A549 (cell line): ENCODE results near the gene RASA3. TPM values are rescaled to one million over a fixed set of nuclear protein-coding genes. Genes with fewer than 3 reads are reported as not detected.

Experiments used
- ATAC-seq, 2 experiments: fragments of 200-7000 bp in 1 of 2; fragments of >200 bp in 1 of 2; cut with Nextera tagmentation in 1 of 2; cut with Tn5 transposase in 1 of 2; 3 replicates each; pipeline versions ENCODE4 v1.8.0 to v1.9.1; 2018 to 2020; ENCODE audit warnings: mild to moderate bottlenecking in 1 of 2, moderate library complexity in 1 of 2
- CTCF ChIA-PET: fragments of 300-600 bp; sonication (Branson Sonifier 250); formaldehyde crosslinking; extraction: SDS; loops from one replicate; lab custom pipeline; 2021; ENCODE audit warnings: antibody characterized with exemption, inconsistent platforms; lab: Yijun Ruan, JAX
- POLR2A ChIA-PET: fragments of 350-600 bp; formaldehyde crosslinking; extraction: SDS; loops from one replicate; lab custom pipeline; 2021; ENCODE audit warnings: antibody characterized with exemption, inconsistent platforms; lab: Yijun Ruan, JAX
- DNase-seq, 2 experiments: peaks; one replicate each; pipeline versions ENCODE4 v3.0.0 to v3.0.0-alpha.2; 2011 to 2016; ENCODE audit warnings: low read depth in 1 of 2, low spot score in 1 of 2
- FAIRE-seq: peaks from 2 replicates; lab custom pipeline; 2011; peaks lifted over from hg19 to GRCh38; lab: Jason Lieb, UNC
- H3K27ac ChIP-seq, 2 experiments: fragments of >200 bp; sonication (Bioruptor Twin); formaldehyde crosslinking; 3 replicates each; pipeline ENCODE4 v1.5.1; 2016 to 2017
- H3K4me1 ChIP-seq: fragments of >200 bp; sonication (Bioruptor Twin); formaldehyde crosslinking; 3 replicates; pipeline ENCODE4 v1.6.1; 2016
- H3K4me2 ChIP-seq: fragments of >200 bp; sonication (Bioruptor Twin); formaldehyde crosslinking; 3 replicates; pipeline ENCODE4 v1.6.1; 2016
- H3K4me3 ChIP-seq: fragments of >200 bp; sonication (Bioruptor Twin); formaldehyde crosslinking; 3 replicates; pipeline ENCODE4 v1.5.1; 2016
- H3K9me3 ChIP-seq: fragments of >200 bp; sonication (Bioruptor Twin); formaldehyde crosslinking; 3 replicates; pipeline ENCODE4 v1.6.1; 2016
- BHLHE40 ChIP-seq: IDR thresholded peaks from 2 replicates; pipeline ENCODE4 v1.6.1; 2012; ENCODE audit warnings: low read depth, low read length, inconsistent platforms
- CBX8 ChIP-seq: fragments of 200-600 bp; sonication (generic); IDR thresholded peaks from 2 replicates; pipeline ENCODE4 v1.6.1; 2016
- CHD4 ChIP-seq: fragments of 200-600 bp; sonication (generic); IDR thresholded peaks from 2 replicates; pipeline ENCODE4 v1.6.1; 2016; ENCODE audit warnings: antibody characterized with exemption, mild to moderate bottlenecking, borderline replicate concordance
- CTCF ChIP-seq: fragments of >200 bp; sonication (Bioruptor Twin); formaldehyde crosslinking; IDR thresholded peaks from 3 replicates; pipeline ENCODE4 v1.5.1; 2016
- EP300 ChIP-seq, 2 experiments: fragments of >200 bp; sonication (Bioruptor Twin); formaldehyde crosslinking; IDR thresholded peaks; 2 replicates in 1 of 2; 3 replicates in 1 of 2; pipeline ENCODE4 v1.6.1; 2016 to 2017
- ESRRA ChIP-seq: fragments of 150-350 bp; IDR thresholded peaks from 2 replicates; pipeline ENCODE4 v1.6.1; 2014; ENCODE audit warnings: mild to moderate bottlenecking, low read length, borderline replicate concordance
- FOSB ChIP-seq: fragments of 250-450 bp; sonication (Bioruptor Pico); IDR thresholded peaks from 2 replicates; pipeline ENCODE4 v1.5.0; 2020; ENCODE audit warnings: mild to moderate bottlenecking, moderate library complexity
- FOSL2 ChIP-seq, 2 experiments: fragments of 450-650 bp in 1 of 2; fragments of >200 bp in 1 of 2; sonication (Bioruptor Twin) in 1 of 2; formaldehyde crosslinking; IDR thresholded peaks; 2 replicates each; pipeline versions ENCODE4 v1.5.0 to v1.6.1; 2016 to 2020; ENCODE audit warnings: mild to moderate bottlenecking in 1 of 2, moderate library complexity in 1 of 2
- HDAC2 ChIP-seq: fragments of 200-600 bp; sonication (generic); IDR thresholded peaks from 2 replicates; pipeline ENCODE4 v1.6.1; 2016
- HMGXB4 ChIP-seq: fragments of 250-450 bp; sonication (Bioruptor Pico); IDR thresholded peaks from 2 replicates; pipeline ENCODE4 v1.5.0; 2021; ENCODE audit warnings: mild to moderate bottlenecking, moderate library complexity, borderline replicate concordance
- HOXB5 ChIP-seq: fragments of 250-450 bp; sonication (Bioruptor Pico); IDR thresholded peaks from 2 replicates; pipeline ENCODE4 v1.5.0; 2020; ENCODE audit warnings: mild to moderate bottlenecking, moderate library complexity
- MAX ChIP-seq: IDR thresholded peaks from 2 replicates; pipeline ENCODE4 v1.6.1; 2012
- NR3C1 ChIP-seq: fragments of >200 bp; sonication (Bioruptor Twin); formaldehyde crosslinking; IDR thresholded peaks from 3 replicates; pipeline ENCODE4 v1.6.1; 2017
- RAD21 ChIP-seq, 2 experiments: fragments of >200 bp in 1 of 2; sonication (Bioruptor Twin) in 1 of 2; formaldehyde crosslinking in 1 of 2; IDR thresholded peaks in 1 of 2; conservative IDR thresholded peaks in 1 of 2; 2 replicates in 1 of 2; 3 replicates in 1 of 2; pipeline ENCODE4 v1.6.1; 2012 to 2018; ENCODE audit warnings: inconsistent platforms in 1 of 2
- SMC3 ChIP-seq: fragments of >200 bp; sonication (Bioruptor Twin); formaldehyde crosslinking; IDR thresholded peaks from 3 replicates; pipeline ENCODE4 v1.6.1; 2018; ENCODE audit warnings: inconsistent platforms
- WGBS: methylation state at CpG from one replicate; pipeline ENCODE4 v1.1.6; 2017; ENCODE audit errors: missing lambda C conversion rate; 5-methylcytosine and 5-hydroxymethylcytosine counted together
- polyA plus RNA-seq, 4 experiments: library from polyadenylated mRNA; depleted of rRNA in 3 of 4; stranded (reverse); fragments of >200 nt; fragmentation: RNase III in 1 of 4; extraction: RNeasy Plus Mini Kit Qiagen cat#74134 plus additional on column Dnase treatment in 1 of 4; gene quantifications; 2 replicates in 3 of 4; 3 replicates in 1 of 4; pipeline ENCODE4 v1.2.3, GENCODE V29; 2011 to 2017

The RASA3 gene
- polyA plus RNA-seq, 2 of the 4 experiments (the other 2 are of a cell fraction), result 4.3 to 7.6 TPM

GRCh38 chr13:114017966-114018365, 114.5 kb downstream of the RASA3 start:
- FAIRE-seq (no peak), DNase-seq (no peak), ATAC-seq (no peak)
- Histone ChIP-seq H3K27ac (no peak overlapping the region), H3K9me3 (no peaks in the 10 kb centered on the region), H3K4me2 (no peak overlapping the region), H3K4me1 (no peaks in the 10 kb centered on the region), H3K4me3 (no peak overlapping the region)
- ChIA-PET CTCF (interaction anchor here (1.1 kb wide), 1 partner anchor 15 kb away, joined by 4 read pairs; no protein-coding TSS in a partner anchor), POLR2A (no interaction called here)
- TF ChIP-seq BHLHE40 (no peak), CHD4 (no peak), ESRRA (no peak), HMGXB4 (CRISPR knock-in tag) (no peak), NR3C1 (no peak)
- 94% methylated on average over 8 of the region's 23 CpGs for WGBS

GRCh38 chr13:114017028-114017630, 115.3 kb downstream of the RASA3 start:
- WGBS, result 80% methylated on average over 18 of the region's 29 CpGs
- no peak overlapping the region for H3K4me3 ChIP-seq
- H3K4me1 ChIP-seq, result no peaks in the 10 kb centered on the region
- FAIRE-seq (no peak), ATAC-seq (peak in 1 of 2 experiments; percentile 69; a peak in 3 of 6 replicates), DNase-seq (peak in 1 of 2 experiments; percentile 19)
- ChIA-PET CTCF (interaction anchor here (0.5 to 1.1 kb wide), 2 partner anchors 14 to 17 kb away, joined by 3 to 4 read pairs; no protein-coding TSS in a partner anchor), POLR2A (no interaction called here)
- H3K9me3 ChIP-seq, result no peaks in the 10 kb centered on the region
- no peak overlapping the region for H3K4me2 ChIP-seq
- TF ChIP-seq FOSL2 (IDR thresholded peaks at IDR 0.05) (no peak), FOSL2 (CRISPR knock-in tag; IDR thresholded peaks at IDR 0.05) (no peak), RAD21 (conservative IDR thresholded peaks at IDR 0.05 in 1 of 2, IDR thresholded peaks at IDR 0.05 in 1 of 2) (peak; percentile 13 to 31; a peak in 1 of 5 replicates), SMC3 (0 out of 3 replicates have a peak, but pooled peaks have one; percentile 19), HDAC2 (no peak), HOXB5 (CRISPR knock-in tag) (no peak), ESRRA (no peak)
- H3K27ac ChIP-seq, result no peak overlapping the region

- DNase-seq (no peak), FAIRE-seq (no peak)
- no peak overlapping the region for H3K27ac ChIP-seq
- no peak overlapping the region for H3K4me3 ChIP-seq
- TF ChIP-seq MAX, result no peak
- no peak for TF ChIP-seq FOSB
- TF ChIP-seq CBX8, result no peak
- no peak for TF ChIP-seq CTCF
- no peak for TF ChIP-seq EP300 (IDR thresholded peaks at IDR 0.05)
- TF ChIP-seq, all 56 proteins: peak for 0
- no peak overlapping the region for H3K4me2 ChIP-seq
- 85% methylated on average over 16 of the region's 30 CpGs for WGBS
- POLR2A ChIA-PET, result no interaction called here
- no peaks in the 10 kb centered on the region for H3K4me1 ChIP-seq
- CTCF ChIA-PET, result interaction anchor here (1.1 kb wide), 1 partner anchor 14 kb away, joined by 4 read pairs; no protein-coding TSS in a partner anchor
- no peak for ATAC-seq
- no peaks in the 10 kb centered on the region for H3K9me3 ChIP-seq
These were observed 115.9 kb downstream of the RASA3 start for GRCh38 chr13:114016321-114017027.
